Measurements from ENCODE around the gene CDC14A.

CDC14A gene

GRCh38 chr1:100499194-100499811 lies 147.0 kb downstream of the CDC14A start:
- DNase-seq = no peak

- DNase-seq = no peak
Measured at GRCh38 chr1:100502052-100502792, 149.9 kb downstream of the CDC14A start.

GRCh38 chr1:100506217-100506616 lies 153.9 kb downstream of the CDC14A start:
- no peak for DNase-seq

- DNase-seq = no peak
Measured at GRCh38 chr1:100510451-100510850, 158.1 kb downstream of the CDC14A start.

GRCh38 chr1:100511058-100511457 lies 158.8 kb downstream of the CDC14A start:
- DNase-seq = no peak

GRCh38 chr1:100511773-100512172 lies 159.5 kb downstream of the CDC14A start:
- no peak for DNase-seq

GRCh38 chr1:100512803-100513352 lies 160.6 kb downstream of the CDC14A start:
- DNase-seq = no peak

GRCh38 chr1:100516857-100517256 lies 164.6 kb downstream of the CDC14A start:
- no peak for DNase-seq

- DNase-seq = no peak
Measured at GRCh38 chr1:100517515-100517914, 165.2 kb downstream of the CDC14A start.

GRCh38 chr1:100518023-100518422 lies 165.7 kb downstream of the CDC14A start:
- no peak for DNase-seq

GRCh38 chr1:100523038-100523652 lies 170.8 kb downstream of the CDC14A start:
- no peak for DNase-seq

GRCh38 chr1:100524355-100524754 lies 172.0 kb downstream of the CDC14A start:
- no peak for DNase-seq

GRCh38 chr1:100526894-100527293 lies 174.6 kb downstream of the CDC14A start:
- DNase-seq = no peak

GRCh38 chr1:100528871-100529270 lies 176.6 kb downstream of the CDC14A start:
- DNase-seq = no peak

- DNase-seq = no peak
Measured at GRCh38 chr1:100530141-100530540, 177.8 kb downstream of the CDC14A start.

GRCh38 chr1:100530880-100531487 lies 178.7 kb downstream of the CDC14A start:
- no peak for DNase-seq

GRCh38 chr1:100532645-100533044 lies 180.3 kb downstream of the CDC14A start:
- no peak for DNase-seq

- DNase-seq = no peak
Measured at GRCh38 chr1:100535264-100535663, 183.0 kb downstream of the CDC14A start.

GRCh38 chr1:100536031-100536430 lies 183.7 kb downstream of the CDC14A start:
- DNase-seq = no peak

GRCh38 chr1:100538913-100539835 lies 186.9 kb downstream of the CDC14A start:
- peak; percentile 69 for DNase-seq

GRCh38 chr1:100539836-100540536 lies 187.7 kb downstream of the CDC14A start:
- DNase-seq = no peak

- no peak for DNase-seq
Measured at GRCh38 chr1:100542285-100542684, 190.0 kb downstream of the CDC14A start.
